ENCODE results near the gene FOXD2.

Gene FOXD2

GRCh38 chr1:47438165-47439016 is 547 bp downstream of the FOXD2 start:
- TF ChIP-seq, protein P1, sequence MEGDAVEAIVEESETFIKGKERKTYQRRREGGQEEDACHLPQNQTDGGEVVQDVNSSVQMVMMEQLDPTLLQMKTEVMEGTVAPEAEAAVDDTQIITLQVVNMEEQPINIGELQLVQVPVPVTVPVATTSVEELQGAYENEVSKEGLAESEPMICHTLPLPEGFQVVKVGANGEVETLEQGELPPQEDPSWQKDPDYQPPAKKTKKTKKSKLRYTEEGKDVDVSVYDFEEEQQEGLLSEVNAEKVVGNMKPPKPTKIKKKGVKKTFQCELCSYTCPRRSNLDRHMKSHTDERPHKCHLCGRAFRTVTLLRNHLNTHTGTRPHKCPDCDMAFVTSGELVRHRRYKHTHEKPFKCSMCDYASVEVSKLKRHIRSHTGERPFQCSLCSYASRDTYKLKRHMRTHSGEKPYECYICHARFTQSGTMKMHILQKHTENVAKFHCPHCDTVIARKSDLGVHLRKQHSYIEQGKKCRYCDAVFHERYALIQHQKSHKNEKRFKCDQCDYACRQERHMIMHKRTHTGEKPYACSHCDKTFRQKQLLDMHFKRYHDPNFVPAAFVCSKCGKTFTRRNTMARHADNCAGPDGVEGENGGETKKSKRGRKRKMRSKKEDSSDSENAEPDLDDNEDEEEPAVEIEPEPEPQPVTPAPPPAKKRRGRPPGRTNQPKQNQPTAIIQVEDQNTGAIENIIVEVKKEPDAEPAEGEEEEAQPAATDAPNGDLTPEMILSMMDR (IDR thresholded peaks at IDR 0.05; ENCODE audit: borderline replicate concordance, control extremely low read depth, extremely low read depth, insufficient read depth, missing control alignments), result no peak
- no peak for DNase-seq (ENCODE audit: low spot score)
- in situ Hi-C loops (cut with MboI; ENCODE audit: low sequenced_read_pairs, unreplicated experiment), result no loop called here

GRCh38 chr1:47439017-47439818 is 1.4 kb downstream of the FOXD2 start:
- no peak for DNase-seq (ENCODE audit: low spot score)
- TF ChIP-seq, protein P1 (IDR thresholded peaks at IDR 0.05; ENCODE audit: borderline replicate concordance, control extremely low read depth, extremely low read depth, insufficient read depth, missing control alignments), result no peak
- in situ Hi-C loops (cut with MboI; ENCODE audit: low sequenced_read_pairs, unreplicated experiment), result no loop called here

DNA sequence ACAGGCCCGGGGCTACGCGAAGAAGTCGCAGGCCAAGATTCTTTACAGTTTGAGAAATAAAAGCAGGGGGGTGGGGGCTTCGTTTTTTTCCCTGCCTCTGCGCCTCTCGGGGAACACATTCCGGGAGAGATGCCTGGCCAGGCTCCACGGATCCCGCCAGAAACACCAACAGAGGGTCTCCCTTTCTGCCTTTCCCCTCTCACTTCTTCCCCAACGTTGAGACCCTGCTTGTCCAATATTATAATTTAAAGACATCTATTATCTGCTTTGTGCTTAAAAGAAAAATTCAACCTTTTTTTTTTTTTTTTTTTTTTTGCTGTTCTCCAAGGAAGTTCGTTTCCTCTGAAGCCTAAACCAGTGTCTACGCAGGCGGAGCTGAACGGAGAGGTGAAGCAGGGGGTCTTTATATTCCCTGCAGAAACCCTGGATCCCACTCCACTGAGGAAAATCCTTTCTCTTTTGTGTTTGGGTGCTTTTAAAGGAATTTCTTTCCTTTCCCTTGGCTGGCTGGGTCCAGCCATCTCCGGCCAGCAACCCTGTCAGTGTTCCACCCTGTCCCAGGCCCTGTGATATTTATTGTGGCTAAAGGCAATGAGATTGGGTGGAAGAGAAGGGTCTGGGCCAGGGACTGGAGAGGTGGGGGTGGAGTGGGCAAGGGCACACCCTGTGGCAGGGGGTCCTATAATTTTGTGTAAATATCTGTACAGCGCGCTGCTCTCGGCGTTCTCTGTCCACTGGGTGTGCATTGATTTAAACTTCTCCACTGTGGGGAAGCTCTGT is 2.2 kb downstream of the FOXD2 start:
- no peak for DNase-seq (ENCODE audit: low spot score)
- in situ Hi-C loops (cut with MboI; ENCODE audit: low sequenced_read_pairs, unreplicated experiment), result loop anchor here (10.0 kb wide), 1 partner anchor 265 kb away; no protein-coding TSS in a partner anchor
- TF ChIP-seq, protein P1 (IDR thresholded peaks at IDR 0.05; ENCODE audit: borderline replicate concordance, control extremely low read depth, extremely low read depth, insufficient read depth, missing control alignments), result no peak

GRCh38 chr1:47440599-47441081 is 2.8 kb downstream of the FOXD2 start:
- TF ChIP-seq, protein P1 (IDR thresholded peaks at IDR 0.05; ENCODE audit: borderline replicate concordance, control extremely low read depth, extremely low read depth, insufficient read depth, missing control alignments), result no peak
- no peak for DNase-seq (ENCODE audit: low spot score)
- in situ Hi-C loops (cut with MboI; ENCODE audit: low sequenced_read_pairs, unreplicated experiment), result loop anchor here (10.0 kb wide), 1 partner anchor 264 kb away; no protein-coding TSS in a partner anchor

DNA sequence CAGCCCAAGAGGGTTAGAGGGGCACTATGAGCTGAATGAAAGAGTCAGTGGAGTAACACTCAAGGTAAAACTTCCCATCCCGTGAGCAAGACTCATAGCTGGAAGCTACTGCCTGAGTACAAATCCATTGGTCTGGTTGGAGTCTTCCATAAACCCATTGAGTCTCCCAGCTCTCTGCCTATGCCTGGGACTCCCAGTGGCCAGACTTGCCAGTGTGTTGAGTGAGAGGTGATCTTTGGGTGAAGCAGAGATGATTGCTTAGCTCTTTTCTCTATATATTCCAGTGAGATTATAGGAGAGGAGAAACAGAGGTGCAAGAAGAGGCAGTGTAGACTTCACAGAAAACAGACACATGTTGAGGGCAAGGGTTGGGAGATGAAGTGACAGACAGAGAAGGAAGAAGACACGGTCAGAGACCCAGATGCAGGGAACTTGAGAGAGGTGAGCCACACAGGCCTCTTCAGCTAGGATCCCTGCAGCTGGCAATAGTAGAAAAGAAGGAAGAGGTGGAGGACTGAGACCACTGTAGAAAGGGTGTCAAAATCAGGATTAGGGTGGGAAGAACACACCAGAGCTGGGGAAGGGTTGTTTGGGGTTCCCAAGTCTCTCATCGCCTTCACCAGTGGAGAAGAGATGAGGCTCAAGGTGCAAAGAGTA is 3.7 kb downstream of the FOXD2 start:
- DNase-seq (ENCODE audit: low spot score), result no peak
- in situ Hi-C loops (cut with MboI; ENCODE audit: low sequenced_read_pairs, unreplicated experiment), result loop anchor here (10.0 kb wide), 1 partner anchor 263 kb away; no protein-coding TSS in a partner anchor
- TF ChIP-seq, protein P1 (IDR thresholded peaks at IDR 0.05; ENCODE audit: borderline replicate concordance, control extremely low read depth, extremely low read depth, insufficient read depth, missing control alignments), result no peak

Measured in GM13976 (cell line).